HCT116 (cell line): Measurements from ENCODE around the gene FLACC1.

Source experiments
- EZH2 ChIP-seq: fragments of 200-600 bp; sonication (generic); IDR thresholded peaks from 2 replicates; pipeline ENCODE4 v1.6.1; 2017; ENCODE audit warnings: antibody characterized with exemption, mixed run types
- JUND ChIP-seq: IDR thresholded peaks from 2 replicates; pipeline ENCODE4 v1.6.1; 2012
- POLR2A ChIP-seq: IDR thresholded peaks from 2 replicates; pipeline ENCODE4 v1.7.0; 2011; ENCODE audit warnings: borderline replicate concordance; ENCODE audit not compliant: insufficient read depth, insufficient read length; ENCODE audit errors: extremely low read depth
- POLR2AphosphoS5 ChIP-seq: IDR thresholded peaks from 2 replicates; pipeline ENCODE4 v1.6.1; 2011; ENCODE audit warnings: mild to moderate bottlenecking, low read depth, low read length, moderate library complexity
- SRF ChIP-seq: IDR thresholded peaks from 2 replicates; pipeline ENCODE4 v1.6.1; 2012; ENCODE audit warnings: low read depth
- ZBTB33 ChIP-seq: IDR thresholded peaks from 2 replicates; pipeline ENCODE4 v1.6.1; 2011; ENCODE audit warnings: mild to moderate bottlenecking, low read length, moderate library complexity; ENCODE audit not compliant: insufficient replicate concordance; ENCODE audit errors: extremely low read depth

- TF ChIP-seq POLR2AphosphoS5 (no peak), POLR2A (no peak), SRF (no peak), ZBTB33 (no peak), JUND (no peak), EZH2 (no peak)
Measured at GRCh38 chr2:201249889-201250288, 107.3 kb downstream of the FLACC1 start.
